GM21723 (cell line): ENCODE measurements around the gene GNMT.
A peak's percentile ranks its signal among the peaks of the same experiment; 100 is the strongest.

ENCODE experiments used
- ATAC-seq: cut with Tn5 transposase; IDR thresholded peaks from one replicate; pipeline ENCODE4 v1.9.1; 2021; ENCODE audit warnings: mild to moderate bottlenecking, moderate library complexity; ENCODE audit not compliant: unreplicated experiment

Gene GNMT

GRCh38 chr6:43009124-43009523 lies 48.6 kb downstream of the GNMT start:
- ATAC-seq: no peak

- no peak for ATAC-seq
These were observed 50.7 kb downstream of the GNMT start for GRCh38 chr6:43011207-43011606.

- no peak for ATAC-seq
These were observed 51.8 kb downstream of the GNMT start for GRCh38 chr6:43012364-43012763.

GRCh38 chr6:43013097-43013842 lies 52.7 kb downstream of the GNMT start:
- peak; percentile 8 for ATAC-seq
